SK-N-SH (cell line): Measurements from ENCODE around the gene FDX2. TPM values are rescaled to one million over a fixed set of nuclear protein-coding genes. Genes with fewer than 3 reads are reported as not detected.

Experiments used
- CTCF ChIA-PET: fragments of 300-600, 350-600 bp; formaldehyde crosslinking; extraction: SDS; loops from one replicate; lab custom pipeline; 2021; lab: Yijun Ruan, JAX
- POLR2A ChIA-PET: fragments of 350-600 bp; sonication (Branson Sonifier 250); formaldehyde crosslinking; extraction: SDS; loops from one replicate; lab custom pipeline; 2020; ENCODE audit warnings: antibody characterized with exemption, inconsistent platforms; lab: Yijun Ruan, JAX
- DNase-seq: peaks from one replicate; pipeline ENCODE4 v3.0.0; 2012
- H2AFZ ChIP-seq: fragments of 200-600 bp; sonication (generic); 2 replicates; pipeline ENCODE4 v1.8.1; 2016; ENCODE audit warnings: antibody characterized with exemption, mild to moderate bottlenecking, low read depth
- H3F3A ChIP-seq: fragments of 200-600 bp; sonication (generic); replicated peaks from 2 replicates; pipeline ENCODE3; 2016; ENCODE audit warnings: antibody characterized with exemption, mild to moderate bottlenecking; ENCODE audit not compliant: insufficient read depth
- H3K27ac ChIP-seq, 2 experiments: fragments of 200-500 bp in 1 of 2; fragments of 200-600 bp in 1 of 2; sonication (Bioruptor generic) in 1 of 2; sonication (generic), shearing (Covaris generic) in 1 of 2; 2 replicates each; pipeline versions ENCODE4 v1.5.1 to v1.6.1; 2014 to 2016; ENCODE audit warnings: low read depth in 2 of 2, inconsistent platforms in 1 of 2, low read length in 1 of 2, mild to moderate bottlenecking in 1 of 2, mixed read lengths in 1 of 2
- H3K27me3 ChIP-seq: fragments of 200-600 bp; sonication (generic), shearing (Covaris generic); 2 replicates; pipeline ENCODE4 v1.6.1; 2016; ENCODE audit warnings: mixed run types; ENCODE audit not compliant: insufficient read depth
- H3K36me3 ChIP-seq, 2 experiments: fragments of 200-500 bp in 1 of 2; fragments of 200-600 bp in 1 of 2; sonication (Bioruptor generic) in 1 of 2; sonication (generic) in 1 of 2; replicated peaks in 1 of 2; 2 replicates each; pipeline versions ENCODE3 to v1.5.1; 2014 to 2016; ENCODE audit warnings: low read length in 1 of 2, mild to moderate bottlenecking in 1 of 2; ENCODE audit not compliant: insufficient read depth in 2 of 2, control insufficient read depth in 1 of 2
- H3K4me1 ChIP-seq, 2 experiments: fragments of 200-500 bp in 1 of 2; fragments of 200-600 bp in 1 of 2; sonication (Bioruptor generic) in 1 of 2; sonication (generic), shearing (Covaris generic) in 1 of 2; 2 replicates each; pipeline versions ENCODE4 v1.5.1 to v1.6.1; 2014 to 2016; ENCODE audit warnings: low read depth in 1 of 2, low read length in 1 of 2, mixed run types in 1 of 2; ENCODE audit not compliant: insufficient read depth in 2 of 2, control insufficient read depth in 1 of 2
- H3K4me2 ChIP-seq: fragments of 200-600 bp; sonication (generic), shearing (Covaris generic); 2 replicates; pipeline ENCODE4 v1.6.1; 2017; ENCODE audit warnings: mixed run types
- H3K4me3 ChIP-seq, 2 experiments: fragments of 200-500 bp in 1 of 2; fragments of 200-600 bp in 1 of 2; sonication (Bioruptor generic) in 1 of 2; sonication (generic), shearing (Covaris generic) in 1 of 2; 2 replicates each; pipeline versions ENCODE4 v1.5.1 to v1.8.1; 2014 to 2016; ENCODE audit warnings: low read depth in 2 of 2, inconsistent platforms in 1 of 2, low read length in 1 of 2, mild to moderate bottlenecking in 1 of 2, mixed read lengths in 1 of 2, moderate library complexity in 1 of 2
- H3K79me2 ChIP-seq: fragments of 200-600 bp; sonication (generic); 2 replicates; pipeline ENCODE4 v1.8.1; 2017; ENCODE audit warnings: mild to moderate bottlenecking; ENCODE audit not compliant: insufficient read depth
- H3K9ac ChIP-seq: fragments of 200-600 bp; sonication (generic); 2 replicates; pipeline ENCODE4 v1.6.1; 2017; ENCODE audit warnings: mixed run types
- H3K9me2 ChIP-seq: fragments of 200-600 bp; sonication (generic); 2 replicates; pipeline ENCODE4 v1.6.1; 2017; ENCODE audit warnings: mixed run types
- H3K9me3 ChIP-seq: fragments of 200-600 bp; sonication (generic); 2 replicates; pipeline ENCODE4 v1.6.1; 2017; ENCODE audit warnings: mixed run types, mild to moderate bottlenecking, moderate library complexity
- H4K20me1 ChIP-seq: fragments of 200-600 bp; sonication (generic); 2 replicates; pipeline ENCODE4 v1.6.1; 2017; ENCODE audit warnings: mild to moderate bottlenecking, mixed run types; ENCODE audit not compliant: insufficient read depth
- CHD2 ChIP-seq: fragments of 150-350 bp; IDR thresholded peaks from 2 replicates; pipeline ENCODE4 v1.6.1; 2018; ENCODE audit warnings: low read length; ENCODE audit not compliant: partially characterized antibody
- EP300 ChIP-seq, 2 experiments: IDR thresholded peaks; 2 replicates each; pipeline versions ENCODE4 v1.4.0 to v1.6.1; 2012; ENCODE audit warnings: borderline replicate concordance in 1 of 2, low read depth in 1 of 2, low read length in 1 of 2
- FOXJ3 ChIP-seq: sonication (generic); formaldehyde crosslinking; IDR thresholded peaks from 2 replicates; pipeline ENCODE4 v1.5.1; 2020; ENCODE audit warnings: mild to moderate bottlenecking, missing genetic modification reagents
- GABPA ChIP-seq: IDR thresholded peaks from 2 replicates; pipeline ENCODE4 v1.4.0; 2012; ENCODE audit warnings: low read depth, mild to moderate bottlenecking
- JUND ChIP-seq: IDR thresholded peaks from 2 replicates; pipeline ENCODE4 v1.4.0; 2012
- MXI1 ChIP-seq: IDR thresholded peaks from 2 replicates; pipeline ENCODE4 v1.6.1; 2012; ENCODE audit warnings: mild to moderate bottlenecking, low read depth, low read length, improper control_type of control experiment
- NFIC ChIP-seq: IDR thresholded peaks from 2 replicates; pipeline ENCODE4 v1.4.0; 2012; ENCODE audit warnings: borderline replicate concordance
- NRF1 ChIP-seq: IDR thresholded peaks from 2 replicates; pipeline ENCODE4 v1.6.1; 2012; ENCODE audit warnings: low read depth, mild to moderate bottlenecking, low read length
- RAD21 ChIP-seq: IDR thresholded peaks from 2 replicates; pipeline ENCODE4 v1.6.1; 2012; ENCODE audit warnings: mild to moderate bottlenecking, low read length
- RCOR1 ChIP-seq: fragments of 150-350 bp; IDR thresholded peaks from 2 replicates; pipeline ENCODE4 v1.6.1; 2017; ENCODE audit warnings: antibody characterized with exemption, low read length
- RXRA ChIP-seq: IDR thresholded peaks from 2 replicates; pipeline ENCODE4 v1.4.0; 2012; ENCODE audit warnings: low read depth, mild to moderate bottlenecking, borderline replicate concordance
- TAF1 ChIP-seq: IDR thresholded peaks from 2 replicates; pipeline ENCODE4 v1.6.1; 2012; ENCODE audit warnings: low read depth, mild to moderate bottlenecking, low read length, moderate library complexity, borderline replicate concordance
- TCF12 ChIP-seq: IDR thresholded peaks from 2 replicates; pipeline ENCODE4 v1.4.0; 2012
- YY1 ChIP-seq: IDR thresholded peaks from 2 replicates; pipeline ENCODE4 v1.4.0; 2012; ENCODE audit warnings: low read depth, mild to moderate bottlenecking
- WGBS: methylation state at CpG from one replicate; pipeline ENCODE4 v1.1.6; 2017; ENCODE audit warnings: low lambda C conversion rate; 5-methylcytosine and 5-hydroxymethylcytosine counted together
- polyA plus RNA-seq, 3 experiments: library from polyadenylated mRNA; depleted of rRNA; stranded (reverse); fragments of >200 nt; gene quantifications; 2 replicates each; pipeline ENCODE4 v1.2.3, GENCODE V29; 2012
- TF ChIP-seq, protein P1 (sequence below): fragments of 200-600 bp; sonication (generic); IDR thresholded peaks from 2 replicates; pipeline ENCODE4 v1.6.1; 2017; ENCODE audit warnings: antibody characterized with exemption, mild to moderate bottlenecking, moderate library complexity
- TF ChIP-seq, protein P2 (sequence below): IDR thresholded peaks from 2 replicates; pipeline ENCODE4 v1.4.0; 2012; ENCODE audit warnings: low read depth, borderline replicate concordance
- TF ChIP-seq, protein P3 (sequence below): IDR thresholded peaks from 2 replicates; pipeline ENCODE4 v1.4.0; 2012; ENCODE audit warnings: low read depth, borderline replicate concordance
- TF ChIP-seq, protein P4 (sequence below): IDR thresholded peaks from 2 replicates; pipeline ENCODE4; 2012
- TF ChIP-seq, protein P5 (sequence below): fragments of 150-350 bp; IDR thresholded peaks from 2 replicates; pipeline ENCODE4 v1.6.1; 2016; ENCODE audit warnings: mild to moderate bottlenecking, low read depth, low read length
- TF ChIP-seq, protein P6 (sequence below): fragments of 150-350 bp; IDR thresholded peaks from 2 replicates; pipeline ENCODE4 v1.6.1; 2017; ENCODE audit warnings: antibody characterized with exemption, low read length, low read depth, borderline replicate concordance

Gene FDX2
- polyA plus RNA-seq, 1 of the 3 experiments (the other 2 are of a cell fraction) = 45.8 TPM

DNA sequence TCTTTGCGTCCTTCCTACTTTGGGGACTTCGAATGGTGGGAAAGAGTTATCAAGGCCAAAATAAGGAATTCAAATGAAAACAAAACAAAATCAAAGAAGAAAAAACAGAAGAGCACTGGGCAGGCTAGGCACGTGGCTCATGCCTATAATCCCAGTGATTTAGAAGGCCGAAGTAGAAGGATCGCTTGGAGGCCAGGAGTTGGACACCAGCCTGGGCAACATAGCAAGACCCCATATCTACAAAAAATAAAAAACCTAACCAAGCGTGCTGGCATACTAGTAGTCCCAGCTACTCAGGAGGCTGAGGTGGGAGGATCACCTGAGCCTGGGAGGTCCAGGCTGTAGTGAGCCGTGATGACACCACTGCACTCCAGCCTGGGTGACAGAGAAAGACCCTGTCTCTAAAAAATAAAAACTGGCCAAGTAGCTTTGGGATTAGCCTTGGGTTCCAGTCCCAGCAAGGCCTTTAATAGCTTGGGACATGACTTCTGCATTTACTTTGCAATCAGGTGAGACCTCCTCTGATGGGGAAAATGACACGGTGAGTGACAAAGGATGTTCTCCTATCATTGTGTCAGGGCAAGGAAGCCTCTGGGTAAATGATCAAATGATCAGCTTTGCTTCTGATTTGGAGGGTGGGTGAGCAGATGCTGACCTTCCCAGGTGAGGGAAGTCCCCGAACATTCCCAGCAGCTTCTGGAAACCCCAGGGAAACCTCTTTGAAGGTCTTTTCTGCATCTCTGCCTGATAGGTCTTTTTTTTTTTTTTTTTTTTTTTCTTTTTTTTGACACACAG is 37.8 kb downstream of the FDX2 start:
- H3K9me3 ChIP-seq = no peaks in the 10 kb centered on the region
- CTCF ChIA-PET = interaction anchor here (0.8 to 4.9 kb wide), 8 partner anchors 8 to 113 kb away, joined by 3 to 38 read pairs (median 5); partner anchors contain the start of genes ICAM1, ICAM5, RAVER1 and TYK2
- WGBS = 88% methylated on average over 9 of the region's 9 CpGs
- H3K4me3 ChIP-seq = no peak overlapping the region
- POLR2A ChIA-PET = interaction anchor here (0.8 kb wide), 1 partner anchor 11 kb away, joined by 3 read pairs; the partner anchor contains the start of gene ICAM5
- no peak overlapping the region for H3K9ac ChIP-seq
- H3K9me2 ChIP-seq = no peaks in the 10 kb centered on the region
- peaks cover 5% of the 10 kb centered on the region for H3F3A ChIP-seq
- H3K27ac ChIP-seq = no peak overlapping the region
- H3K79me2 ChIP-seq = no peaks in the 10 kb centered on the region
- H3K4me1 ChIP-seq = no peaks in the 10 kb centered on the region
- no peak for TF ChIP-seq RCOR1
- no peak for TF ChIP-seq CHD2
- TF ChIP-seq, protein P1, sequence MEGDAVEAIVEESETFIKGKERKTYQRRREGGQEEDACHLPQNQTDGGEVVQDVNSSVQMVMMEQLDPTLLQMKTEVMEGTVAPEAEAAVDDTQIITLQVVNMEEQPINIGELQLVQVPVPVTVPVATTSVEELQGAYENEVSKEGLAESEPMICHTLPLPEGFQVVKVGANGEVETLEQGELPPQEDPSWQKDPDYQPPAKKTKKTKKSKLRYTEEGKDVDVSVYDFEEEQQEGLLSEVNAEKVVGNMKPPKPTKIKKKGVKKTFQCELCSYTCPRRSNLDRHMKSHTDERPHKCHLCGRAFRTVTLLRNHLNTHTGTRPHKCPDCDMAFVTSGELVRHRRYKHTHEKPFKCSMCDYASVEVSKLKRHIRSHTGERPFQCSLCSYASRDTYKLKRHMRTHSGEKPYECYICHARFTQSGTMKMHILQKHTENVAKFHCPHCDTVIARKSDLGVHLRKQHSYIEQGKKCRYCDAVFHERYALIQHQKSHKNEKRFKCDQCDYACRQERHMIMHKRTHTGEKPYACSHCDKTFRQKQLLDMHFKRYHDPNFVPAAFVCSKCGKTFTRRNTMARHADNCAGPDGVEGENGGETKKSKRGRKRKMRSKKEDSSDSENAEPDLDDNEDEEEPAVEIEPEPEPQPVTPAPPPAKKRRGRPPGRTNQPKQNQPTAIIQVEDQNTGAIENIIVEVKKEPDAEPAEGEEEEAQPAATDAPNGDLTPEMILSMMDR = no peak
- no peak for TF ChIP-seq FOXJ3 (CRISPR knock-in tag)
- TF ChIP-seq, protein P2, sequence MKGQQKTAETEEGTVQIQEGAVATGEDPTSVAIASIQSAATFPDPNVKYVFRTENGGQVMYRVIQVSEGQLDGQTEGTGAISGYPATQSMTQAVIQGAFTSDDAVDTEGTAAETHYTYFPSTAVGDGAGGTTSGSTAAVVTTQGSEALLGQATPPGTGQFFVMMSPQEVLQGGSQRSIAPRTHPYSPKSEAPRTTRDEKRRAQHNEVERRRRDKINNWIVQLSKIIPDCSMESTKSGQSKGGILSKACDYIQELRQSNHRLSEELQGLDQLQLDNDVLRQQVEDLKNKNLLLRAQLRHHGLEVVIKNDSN = no peak
- TF ChIP-seq MXI1 = no peak
- TF ChIP-seq GABPA = no peak
- no peak for TF ChIP-seq YY1
- TF ChIP-seq TAF1 = no peak
- no peaks in the 10 kb centered on the region for H3K27me3 ChIP-seq
- no peak for DNase-seq
- H2AFZ ChIP-seq = no peak overlapping the region
- H3K4me2 ChIP-seq = no peak overlapping the region
- H3K36me3 ChIP-seq = no peaks in the 10 kb centered on the region
- H4K20me1 ChIP-seq = no peaks in the 10 kb centered on the region

DNA sequence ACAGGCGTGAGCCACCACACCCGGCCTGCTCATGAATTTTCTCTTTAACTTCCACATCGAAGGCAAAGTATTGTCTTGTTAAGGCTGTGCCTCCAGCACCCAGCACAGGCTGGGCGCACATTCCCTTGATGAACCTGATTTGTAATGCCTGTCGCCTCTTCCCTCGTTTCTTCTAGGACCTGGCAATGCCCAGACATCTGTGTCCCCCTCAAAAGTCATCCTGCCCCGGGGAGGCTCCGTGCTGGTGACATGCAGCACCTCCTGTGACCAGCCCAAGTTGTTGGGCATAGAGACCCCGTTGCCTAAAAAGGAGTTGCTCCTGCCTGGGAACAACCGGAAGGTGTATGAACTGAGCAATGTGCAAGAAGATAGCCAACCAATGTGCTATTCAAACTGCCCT is 41.2 kb downstream of the FDX2 start:
- WGBS = 63% methylated on average over 10 of the region's 10 CpGs
- Histone ChIP-seq H3K9me3 (no peaks in the 10 kb centered on the region), H3K79me2 (no peaks in the 10 kb centered on the region), H2AFZ (no peak overlapping the region), H3K4me3 (no peak overlapping the region), H3K4me2 (no peak overlapping the region), H3K36me3 (no peaks in the 10 kb centered on the region), H3K9ac (no peak overlapping the region), H3K27ac (no peak overlapping the region), H3K9me2 (no peaks in the 10 kb centered on the region), H3F3A (no peaks in the 10 kb centered on the region), H3K27me3 (no peaks in the 10 kb centered on the region), H4K20me1 (no peaks in the 10 kb centered on the region), H3K4me1 (peaks cover 0 to 4% of the 10 kb centered on the region in 2 experiments; a peak in 2 of 4 replicates)
- ChIA-PET CTCF (interaction anchor here (1.3 to 1.7 kb wide), 6 partner anchors 15 to 116 kb away, joined by 3 to 8 read pairs (median 6); partner anchors contain the start of gene ICAM5), POLR2A (no interaction called here)
- no peak for DNase-seq
- TF ChIP-seq EP300 (IDR thresholded peaks at IDR 0.05; ENCODE audit: borderline replicate concordance in 1 of 2, low read depth in 1 of 2, low read length in 1 of 2) (no peak), JUND (no peak), TAF1 (no peak), RXRA (no peak), TCF12 (no peak), NFIC (no peak), NRF1 (no peak), RAD21 (no peak)
- TF ChIP-seq, protein P3, sequence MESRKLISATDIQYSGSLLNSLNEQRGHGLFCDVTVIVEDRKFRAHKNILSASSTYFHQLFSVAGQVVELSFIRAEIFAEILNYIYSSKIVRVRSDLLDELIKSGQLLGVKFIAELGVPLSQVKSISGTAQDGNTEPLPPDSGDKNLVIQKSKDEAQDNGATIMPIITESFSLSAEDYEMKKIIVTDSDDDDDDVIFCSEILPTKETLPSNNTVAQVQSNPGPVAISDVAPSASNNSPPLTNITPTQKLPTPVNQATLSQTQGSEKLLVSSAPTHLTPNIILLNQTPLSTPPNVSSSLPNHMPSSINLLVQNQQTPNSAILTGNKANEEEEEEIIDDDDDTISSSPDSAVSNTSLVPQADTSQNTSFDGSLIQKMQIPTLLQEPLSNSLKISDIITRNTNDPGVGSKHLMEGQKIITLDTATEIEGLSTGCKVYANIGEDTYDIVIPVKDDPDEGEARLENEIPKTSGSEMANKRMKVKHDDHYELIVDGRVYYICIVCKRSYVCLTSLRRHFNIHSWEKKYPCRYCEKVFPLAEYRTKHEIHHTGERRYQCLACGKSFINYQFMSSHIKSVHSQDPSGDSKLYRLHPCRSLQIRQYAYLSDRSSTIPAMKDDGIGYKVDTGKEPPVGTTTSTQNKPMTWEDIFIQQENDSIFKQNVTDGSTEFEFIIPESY = no peak
- TF ChIP-seq, protein P4, sequence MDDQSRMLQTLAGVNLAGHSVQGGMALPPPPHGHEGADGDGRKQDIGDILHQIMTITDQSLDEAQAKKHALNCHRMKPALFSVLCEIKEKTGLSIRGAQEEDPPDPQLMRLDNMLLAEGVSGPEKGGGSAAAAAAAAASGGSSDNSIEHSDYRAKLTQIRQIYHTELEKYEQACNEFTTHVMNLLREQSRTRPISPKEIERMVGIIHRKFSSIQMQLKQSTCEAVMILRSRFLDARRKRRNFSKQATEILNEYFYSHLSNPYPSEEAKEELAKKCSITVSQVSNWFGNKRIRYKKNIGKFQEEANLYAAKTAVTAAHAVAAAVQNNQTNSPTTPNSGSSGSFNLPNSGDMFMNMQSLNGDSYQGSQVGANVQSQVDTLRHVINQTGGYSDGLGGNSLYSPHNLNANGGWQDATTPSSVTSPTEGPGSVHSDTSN = no peak
- TF ChIP-seq, protein P5, sequence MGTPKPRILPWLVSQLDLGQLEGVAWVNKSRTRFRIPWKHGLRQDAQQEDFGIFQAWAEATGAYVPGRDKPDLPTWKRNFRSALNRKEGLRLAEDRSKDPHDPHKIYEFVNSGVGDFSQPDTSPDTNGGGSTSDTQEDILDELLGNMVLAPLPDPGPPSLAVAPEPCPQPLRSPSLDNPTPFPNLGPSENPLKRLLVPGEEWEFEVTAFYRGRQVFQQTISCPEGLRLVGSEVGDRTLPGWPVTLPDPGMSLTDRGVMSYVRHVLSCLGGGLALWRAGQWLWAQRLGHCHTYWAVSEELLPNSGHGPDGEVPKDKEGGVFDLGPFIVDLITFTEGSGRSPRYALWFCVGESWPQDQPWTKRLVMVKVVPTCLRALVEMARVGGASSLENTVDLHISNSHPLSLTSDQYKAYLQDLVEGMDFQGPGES = no peak
- TF ChIP-seq, protein P6, sequence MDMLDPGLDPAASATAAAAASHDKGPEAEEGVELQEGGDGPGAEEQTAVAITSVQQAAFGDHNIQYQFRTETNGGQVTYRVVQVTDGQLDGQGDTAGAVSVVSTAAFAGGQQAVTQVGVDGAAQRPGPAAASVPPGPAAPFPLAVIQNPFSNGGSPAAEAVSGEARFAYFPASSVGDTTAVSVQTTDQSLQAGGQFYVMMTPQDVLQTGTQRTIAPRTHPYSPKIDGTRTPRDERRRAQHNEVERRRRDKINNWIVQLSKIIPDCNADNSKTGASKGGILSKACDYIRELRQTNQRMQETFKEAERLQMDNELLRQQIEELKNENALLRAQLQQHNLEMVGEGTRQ = no peak
